GM19239 (cell line): ENCODE measurements around the gene ATP6V1C2.

ENCODE experiments used
- DNase-seq: peaks from one replicate; pipeline ENCODE4 v3.0.0; 2011; ENCODE audit warnings: low spot score; ENCODE audit not compliant: insufficient read length
- FAIRE-seq: peaks from 2 replicates; lab custom pipeline; 2011; peaks lifted over from hg19 to GRCh38; lab: Jason Lieb, UNC

ATP6V1C2 gene

GRCh38 chr2:10764896-10765295 is 43.5 kb downstream of the ATP6V1C2 start:
- no peak for DNase-seq
- FAIRE-seq = no peak

- DNase-seq (no peak), FAIRE-seq (no peak)
Measured at GRCh38 chr2:10765461-10765860, 44.0 kb downstream of the ATP6V1C2 start.

- FAIRE-seq (no peak), DNase-seq (no peak)
Measured at GRCh38 chr2:10765914-10766313, 44.5 kb downstream of the ATP6V1C2 start.

GRCh38 chr2:10768063-10768507 is 46.7 kb downstream of the ATP6V1C2 start:
- DNase-seq (no peak), FAIRE-seq (no peak)

GRCh38 chr2:10770956-10771750 is 49.7 kb downstream of the ATP6V1C2 start:
- FAIRE-seq (no peak), DNase-seq (no peak)

- FAIRE-seq (no peak), DNase-seq (no peak)
Measured at GRCh38 chr2:10771786-10772185, 50.4 kb downstream of the ATP6V1C2 start.

GRCh38 chr2:10772201-10772867 is 50.9 kb downstream of the ATP6V1C2 start:
- DNase-seq (no peak), FAIRE-seq (no peak)

- DNase-seq = no peak
- no peak for FAIRE-seq
Measured at GRCh38 chr2:10772868-10773215, 51.4 kb downstream of the ATP6V1C2 start.

- no peak for FAIRE-seq
- no peak for DNase-seq
Measured at GRCh38 chr2:10773821-10774341, 52.5 kb downstream of the ATP6V1C2 start.

GRCh38 chr2:10774394-10774793 is 53.0 kb downstream of the ATP6V1C2 start:
- no peak for DNase-seq
- FAIRE-seq = no peak

- FAIRE-seq (no peak), DNase-seq (no peak)
Measured at GRCh38 chr2:10775021-10775780, 53.8 kb downstream of the ATP6V1C2 start.

GRCh38 chr2:10775831-10776230 is 54.4 kb downstream of the ATP6V1C2 start:
- no peak for FAIRE-seq
- DNase-seq = no peak

- DNase-seq = no peak
- FAIRE-seq = no peak
Measured at GRCh38 chr2:10776231-10776977, 55.0 kb downstream of the ATP6V1C2 start.

GRCh38 chr2:10777111-10777841 is 55.8 kb downstream of the ATP6V1C2 start:
- DNase-seq = no peak
- FAIRE-seq = no peak

GRCh38 chr2:10777842-10778723 is 56.7 kb downstream of the ATP6V1C2 start:
- FAIRE-seq (no peak), DNase-seq (no peak)

- FAIRE-seq (no peak), DNase-seq (no peak)
Measured at GRCh38 chr2:10778724-10779115, 57.3 kb downstream of the ATP6V1C2 start.

GRCh38 chr2:10779776-10780490 is 58.5 kb downstream of the ATP6V1C2 start:
- no peak for FAIRE-seq
- DNase-seq = no peak

GRCh38 chr2:10780491-10780820 is 59.0 kb downstream of the ATP6V1C2 start:
- no peak for FAIRE-seq
- no peak for DNase-seq
